HG03432 (cell line): ENCODE results near the gene GOLGB1.
"Not testable (repeated sequence)": the region's sequence is repeated elsewhere in the genome, so short reads cannot be mapped to it uniquely, and the experiment has no call there.

Experiments used
- ATAC-seq: cut with Tn5 transposase; IDR thresholded peaks from one replicate; pipeline ENCODE4 v1.9.1; 2021; ENCODE audit warnings: mild to moderate bottlenecking, moderate library complexity; ENCODE audit not compliant: unreplicated experiment

The GOLGB1 gene

GRCh38 chr3:121749276-121750086 is at the start of gene GOLGB1:
TSS of gene GOLGB1 (minus strand) at chr3:121749741. CDS start at chr3:121730971, 18,770 bp downstream.
- ATAC-seq: peak; percentile 97

GRCh38 chr3:121796970-121797369 is 47.4 kb upstream of the GOLGB1 start:
- ATAC-seq: no peak

- peak; percentile 41 for ATAC-seq
Measured at GRCh38 chr3:121794264-121794983, 44.9 kb upstream of the GOLGB1 start.

GRCh38 chr3:121793078-121793477 is 43.5 kb upstream of the GOLGB1 start:
- ATAC-seq: peak; percentile 76

GRCh38 chr3:121786485-121786884 is 36.9 kb upstream of the GOLGB1 start:
- no peak for ATAC-seq

- ATAC-seq: not testable (repeated sequence)
Measured at GRCh38 chr3:121782784-121783183, 33.2 kb upstream of the GOLGB1 start.

- no peak for ATAC-seq
Measured at GRCh38 chr3:121781611-121782010, 32.1 kb upstream of the GOLGB1 start.

- not testable (repeated sequence) for ATAC-seq
Measured at GRCh38 chr3:121775095-121775494, 25.6 kb upstream of the GOLGB1 start.

- no peak for ATAC-seq
Measured at GRCh38 chr3:121769246-121769645, 19.7 kb upstream of the GOLGB1 start.

- no peak for ATAC-seq
Measured at GRCh38 chr3:121768452-121768851, 18.9 kb upstream of the GOLGB1 start.

GRCh38 chr3:121759541-121760202 is 10.1 kb upstream of the GOLGB1 start:
- ATAC-seq: no peak

GRCh38 chr3:121758727-121759450 is 9.3 kb upstream of the GOLGB1 start:
- no peak for ATAC-seq

- ATAC-seq: no peak
Measured at GRCh38 chr3:121757812-121758545, 8.4 kb upstream of the GOLGB1 start.

GRCh38 chr3:121757087-121757811 is 7.7 kb upstream of the GOLGB1 start:
- no peak for ATAC-seq

- ATAC-seq: no peak
Measured at GRCh38 chr3:121752772-121753171, 3.2 kb upstream of the GOLGB1 start.

- ATAC-seq: no peak
Measured at GRCh38 chr3:121752261-121752660, 2.7 kb upstream of the GOLGB1 start.

- ATAC-seq: no peak
Measured at GRCh38 chr3:121750087-121750415, 510 bp upstream of the GOLGB1 start.

GRCh38 chr3:121748680-121749275 is 763 bp downstream of the GOLGB1 start:
- peak; percentile 27 for ATAC-seq

- no peak for ATAC-seq
Measured at GRCh38 chr3:121747976-121748375, 1.6 kb downstream of the GOLGB1 start.
